ENCODE results near the gene TGM5.
A peak's percentile ranks its signal among the peaks of the same experiment; 100 is the strongest.
"Not testable (repeated sequence)": the region's sequence is repeated elsewhere in the genome, so short reads cannot be mapped to it uniquely, and the experiment has no call there.

TGM5 gene

GRCh38 chr15:43232289-43232874 lies 34.3 kb downstream of the TGM5 start:
- no peak for DNase-seq (ENCODE audit: low read depth)
- TF ChIP-seq POLR2A (IDR thresholded peaks at IDR 0.05; ENCODE audit: extremely low read depth, insufficient read length) (no peak), MYC (IDR thresholded peaks at IDR 0.05; ENCODE audit: low read depth, low read length) (no peak), MAX (IDR thresholded peaks at IDR 0.05; ENCODE audit: low read depth, low read length) (no peak), CTCF (IDR thresholded peaks at IDR 0.05; ENCODE audit: low read depth, low read length) (no peak)
- no peak overlapping the region for H3K4me3 ChIP-seq (ENCODE audit: low read depth, low read length)

GRCh38 chr15:43230640-43231115 lies 36.0 kb downstream of the TGM5 start:
- DNase-seq (ENCODE audit: low read depth): no peak
- TF ChIP-seq POLR2A (IDR thresholded peaks at IDR 0.05; ENCODE audit: extremely low read depth, insufficient read length) (no peak), CTCF (IDR thresholded peaks at IDR 0.05; ENCODE audit: low read depth, low read length) (no peak), MYC (IDR thresholded peaks at IDR 0.05; ENCODE audit: low read depth, low read length) (no peak), MAX (IDR thresholded peaks at IDR 0.05; ENCODE audit: low read depth, low read length) (no peak)
- H3K4me3 ChIP-seq (ENCODE audit: low read depth, low read length): no peak overlapping the region

GRCh38 chr15:43229977-43230376 lies 36.8 kb downstream of the TGM5 start:
- TF ChIP-seq CTCF (IDR thresholded peaks at IDR 0.05; ENCODE audit: low read depth, low read length): no peak
- TF ChIP-seq MYC (IDR thresholded peaks at IDR 0.05; ENCODE audit: low read depth, low read length): no peak
- TF ChIP-seq POLR2A (IDR thresholded peaks at IDR 0.05; ENCODE audit: extremely low read depth, insufficient read length): no peak
- TF ChIP-seq MAX (IDR thresholded peaks at IDR 0.05; ENCODE audit: low read depth, low read length): no peak
- no peak for DNase-seq (ENCODE audit: low read depth)
- no peak overlapping the region for H3K4me3 ChIP-seq (ENCODE audit: low read depth, low read length)

- no peak for TF ChIP-seq MYC (IDR thresholded peaks at IDR 0.05; ENCODE audit: low read depth, low read length)
- no peak for TF ChIP-seq POLR2A (IDR thresholded peaks at IDR 0.05; ENCODE audit: extremely low read depth, insufficient read length)
- TF ChIP-seq MAX (IDR thresholded peaks at IDR 0.05; ENCODE audit: low read depth, low read length): no peak
- TF ChIP-seq CTCF (IDR thresholded peaks at IDR 0.05; ENCODE audit: low read depth, low read length): no peak
- H3K4me3 ChIP-seq (ENCODE audit: low read depth, low read length): no peak overlapping the region
- no peak for DNase-seq (ENCODE audit: low read depth)
Measured at GRCh38 chr15:43226436-43227305, 40.1 kb downstream of the TGM5 start.

- DNase-seq (ENCODE audit: low read depth); H3K4me3 ChIP-seq (ENCODE audit: low read depth, low read length): not testable (repeated sequence)
Measured at GRCh38 chr15:43225950-43226255, 40.8 kb downstream of the TGM5 start.

- DNase-seq (ENCODE audit: low read depth): peak; percentile 85
- H3K4me3 ChIP-seq (ENCODE audit: low read depth, low read length): no peak overlapping the region
- TF ChIP-seq MYC (IDR thresholded peaks at IDR 0.05; ENCODE audit: low read depth, low read length) (no peak), CTCF (IDR thresholded peaks at IDR 0.05; ENCODE audit: low read depth, low read length) (peak; percentile 77), MAX (IDR thresholded peaks at IDR 0.05; ENCODE audit: low read depth, low read length) (no peak; the same call in 1 of the 2 replicates), POLR2A (IDR thresholded peaks at IDR 0.05; ENCODE audit: extremely low read depth, insufficient read length) (no peak)
Measured at GRCh38 chr15:43225201-43225949, 41.4 kb downstream of the TGM5 start.
